C4-2B (cell line): ENCODE data around the gene PRELID1.

Source experiments
- H3K27ac ChIP-seq: fragments of 450-650 bp; 2 replicates; pipeline ENCODE4 v1.5.1; 2017
- CTCF ChIP-seq: fragments of 450-650 bp; conservative IDR thresholded peaks from 2 replicates; pipeline ENCODE4 v1.5.1; 2017; ENCODE audit warnings: mild to moderate bottlenecking
- ZFX ChIP-seq: fragments of 450-650 bp; IDR thresholded peaks from 2 replicates; pipeline ENCODE4 v1.6.1; 2017

Gene PRELID1

GRCh38 chr5:177334155-177334551 lies 30.6 kb downstream of the PRELID1 start:
- no peak for TF ChIP-seq CTCF
- no peak for TF ChIP-seq ZFX
- no peak overlapping the region for H3K27ac ChIP-seq

- H3K27ac ChIP-seq, result no peak overlapping the region
- no peak for TF ChIP-seq CTCF
- TF ChIP-seq ZFX, result no peak
Measured at GRCh38 chr5:177334781-177335700, 31.4 kb downstream of the PRELID1 start.

GRCh38 chr5:177335701-177336065 lies 32.1 kb downstream of the PRELID1 start:
- TF ChIP-seq CTCF (no peak), ZFX (no peak)
- H3K27ac ChIP-seq, result no peak overlapping the region

GRCh38 chr5:177336112-177336511 lies 32.5 kb downstream of the PRELID1 start:
- no peak overlapping the region for H3K27ac ChIP-seq
- TF ChIP-seq ZFX (no peak), CTCF (no peak)

GRCh38 chr5:177336603-177337494 lies 33.2 kb downstream of the PRELID1 start:
- TF ChIP-seq ZFX (no peak), CTCF (no peak)

GRCh38 chr5:177338251-177339106 lies 34.9 kb downstream of the PRELID1 start:
- no peak for TF ChIP-seq ZFX
- TF ChIP-seq CTCF, result no peak
- peak overlapping the region; percentile 37 for H3K27ac ChIP-seq

More at GRCh38 chr5:177336603-177337494, 33.2 kb downstream of the PRELID1 start:
- no peak overlapping the region for H3K27ac ChIP-seq
